Neural crest cell (in vitro differentiated cells): ENCODE data around the gene VEGFB. TPM values are rescaled to one million over a fixed set of nuclear protein-coding genes. Genes with fewer than 3 reads are reported as not detected.

Source experiments
- DNase-seq: peaks from one replicate; pipeline ENCODE4 v3.0.0; 2021; ENCODE audit warnings: low read depth, mixed read lengths, low spot score
- H3K27ac Mint-ChIP-seq: one replicate; pipeline ENCODE4 v1.8.0; 2021; ENCODE audit warnings: mild to moderate bottlenecking, mixed read lengths; ENCODE audit not compliant: unreplicated experiment
- H3K27me3 Mint-ChIP-seq: 2 replicates; pipeline ENCODE4 v1.8.0; 2021; ENCODE audit warnings: low read depth, mild to moderate bottlenecking, mixed read lengths
- H3K36me3 Mint-ChIP-seq: 2 replicates; pipeline ENCODE4 v1.8.0; 2021; ENCODE audit warnings: low read depth, mild to moderate bottlenecking, mixed read lengths
- H3K4me1 Mint-ChIP-seq: 2 replicates; pipeline ENCODE4 v1.8.0; 2021; ENCODE audit warnings: mixed read lengths
- H3K4me3 Mint-ChIP-seq: one replicate; pipeline ENCODE4 v1.8.0; 2021; ENCODE audit warnings: mild to moderate bottlenecking, mixed read lengths
- H3K9me3 Mint-ChIP-seq: 2 replicates; pipeline ENCODE4 v1.8.0; 2021; ENCODE audit warnings: mixed read lengths
- total RNA-seq: library from RNA; stranded (reverse); gene quantifications from 2 replicates; pipeline ENCODE4 v1.2.1, GENCODE V29; 2021
- TF ChIP-seq, protein P1 (sequence below): fragments of 200-600 bp; sonication (generic); conservative IDR thresholded peaks from 2 replicates; pipeline ENCODE4 v1.5.0; 2021; ENCODE audit warnings: antibody characterized with exemption, mild to moderate bottlenecking

VEGFB gene
- total RNA-seq, 1 donor from 2014 or later = 62.7 TPM

DNA sequence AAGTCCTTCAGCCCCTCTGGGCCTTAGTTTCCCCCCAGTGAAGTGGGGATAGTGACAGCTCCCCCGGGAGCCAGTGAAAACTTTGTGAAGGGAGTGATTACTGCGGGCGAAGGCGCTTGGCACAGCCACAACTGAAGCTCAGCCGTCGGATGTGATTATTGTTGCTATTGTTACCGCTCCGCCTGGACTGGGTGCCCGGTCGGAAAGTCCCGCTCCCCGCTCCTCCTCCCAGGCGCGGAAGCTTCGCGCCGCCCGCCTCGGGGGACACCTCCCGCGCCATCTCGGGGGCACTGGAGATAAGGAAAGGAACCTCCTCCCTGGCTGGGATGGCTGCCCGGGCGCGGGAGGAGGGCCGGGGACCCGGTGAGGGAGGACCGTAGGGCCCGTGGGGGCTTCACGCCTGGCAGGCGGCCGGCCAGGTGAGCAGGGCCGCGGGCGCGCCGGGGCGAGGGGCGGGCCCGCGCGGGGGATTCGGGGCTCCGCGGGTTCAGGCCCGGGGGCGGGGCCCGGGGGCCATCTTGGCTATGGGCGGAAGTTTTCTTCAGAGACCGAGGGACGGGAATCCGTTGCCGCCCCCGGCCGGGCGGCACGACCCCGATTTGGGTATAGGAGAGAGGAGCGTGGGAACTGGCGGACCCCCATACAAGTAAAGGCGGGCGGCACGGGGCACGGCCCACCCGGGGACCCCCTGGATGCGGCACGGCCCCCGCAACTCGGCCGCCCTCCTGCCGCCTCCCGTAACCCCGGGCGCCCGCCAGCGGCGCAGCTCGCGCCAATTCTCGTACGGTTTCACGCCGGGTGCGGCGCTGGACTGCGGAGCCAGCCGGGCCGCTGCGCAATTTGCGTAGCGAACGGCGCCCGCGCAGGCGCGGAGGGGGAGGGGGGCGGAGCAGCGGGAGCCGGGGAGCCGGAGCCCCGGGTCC is 50.8 kb downstream of the VEGFB start, which contains the start of gene GPR137:
Gene GPR137, plus strand, starts transcription at position 887 of the 923 bp plus-strand sequence. CDS start 677 bp downstream, outside the sequence.
- peak within 1 kb of the TSS; percentile 27 for H3K27ac Mint-ChIP-seq
- no peaks in the 10 kb centered on the region for H3K36me3 Mint-ChIP-seq
- H3K4me3 Mint-ChIP-seq = peak within 1 kb of the TSS; percentile 92
- H3K27me3 Mint-ChIP-seq = peaks cover 21% of the 10 kb centered on the region
- no peaks in the 10 kb centered on the region for H3K9me3 Mint-ChIP-seq
- peak; percentile 95 for DNase-seq
- TF ChIP-seq, protein P1, sequence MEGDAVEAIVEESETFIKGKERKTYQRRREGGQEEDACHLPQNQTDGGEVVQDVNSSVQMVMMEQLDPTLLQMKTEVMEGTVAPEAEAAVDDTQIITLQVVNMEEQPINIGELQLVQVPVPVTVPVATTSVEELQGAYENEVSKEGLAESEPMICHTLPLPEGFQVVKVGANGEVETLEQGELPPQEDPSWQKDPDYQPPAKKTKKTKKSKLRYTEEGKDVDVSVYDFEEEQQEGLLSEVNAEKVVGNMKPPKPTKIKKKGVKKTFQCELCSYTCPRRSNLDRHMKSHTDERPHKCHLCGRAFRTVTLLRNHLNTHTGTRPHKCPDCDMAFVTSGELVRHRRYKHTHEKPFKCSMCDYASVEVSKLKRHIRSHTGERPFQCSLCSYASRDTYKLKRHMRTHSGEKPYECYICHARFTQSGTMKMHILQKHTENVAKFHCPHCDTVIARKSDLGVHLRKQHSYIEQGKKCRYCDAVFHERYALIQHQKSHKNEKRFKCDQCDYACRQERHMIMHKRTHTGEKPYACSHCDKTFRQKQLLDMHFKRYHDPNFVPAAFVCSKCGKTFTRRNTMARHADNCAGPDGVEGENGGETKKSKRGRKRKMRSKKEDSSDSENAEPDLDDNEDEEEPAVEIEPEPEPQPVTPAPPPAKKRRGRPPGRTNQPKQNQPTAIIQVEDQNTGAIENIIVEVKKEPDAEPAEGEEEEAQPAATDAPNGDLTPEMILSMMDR = no peak
- H3K4me1 Mint-ChIP-seq = peaks cover 15% of the 10 kb centered on the region

DNA sequence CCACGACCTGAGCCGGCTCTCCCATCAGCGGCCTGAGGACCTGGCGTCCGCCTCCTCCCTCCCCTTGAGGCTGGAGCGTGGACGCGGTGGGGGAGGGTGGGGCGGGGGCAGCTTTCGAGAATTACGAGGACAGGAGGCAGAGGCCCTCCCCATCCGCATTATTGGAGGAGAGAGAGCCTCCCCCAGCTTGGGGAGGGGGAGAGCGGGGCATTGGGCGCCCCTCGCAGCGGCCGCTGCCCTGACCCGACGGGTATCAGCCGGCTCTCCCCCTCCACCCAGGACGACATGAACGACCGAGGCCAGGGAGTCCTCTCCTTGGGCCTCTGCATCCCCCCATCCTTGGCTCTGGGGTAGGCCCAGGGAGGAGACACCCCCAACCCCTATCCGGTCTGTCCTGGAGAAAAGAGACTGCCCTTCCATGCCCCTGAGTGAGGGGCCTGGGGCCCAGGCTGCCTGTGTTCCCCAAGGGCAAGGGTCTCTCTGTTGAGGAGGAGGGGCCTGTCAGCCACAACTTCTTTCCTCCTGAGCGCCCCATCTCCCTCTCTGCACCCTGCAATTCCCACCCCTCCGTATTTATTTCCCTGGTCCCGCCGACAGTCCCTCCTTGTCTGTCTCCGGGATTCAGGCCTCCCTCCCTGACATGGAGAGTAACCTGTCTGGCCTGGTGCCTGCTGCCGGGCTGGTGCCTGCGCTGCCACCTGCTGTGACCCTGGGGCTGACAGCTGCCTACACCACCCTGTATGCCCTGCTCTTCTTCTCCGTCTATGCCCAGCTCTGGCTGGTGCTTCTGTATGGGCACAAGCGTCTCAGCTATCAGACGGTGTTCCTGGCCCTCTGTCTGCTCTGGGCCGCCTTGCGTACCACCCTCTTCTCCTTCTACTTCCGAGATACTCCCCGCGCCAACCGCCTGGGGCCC is 51.8 kb downstream of the VEGFB start:
- peaks cover 19% of the 10 kb centered on the region for H3K4me1 Mint-ChIP-seq
- peak overlapping the region; percentile 89 for H3K4me3 Mint-ChIP-seq
- no peak overlapping the region for H3K27ac Mint-ChIP-seq
- TF ChIP-seq, protein P1 = no peak
- H3K36me3 Mint-ChIP-seq = no peaks in the 10 kb centered on the region
- no peak for DNase-seq
- no peaks in the 10 kb centered on the region for H3K9me3 Mint-ChIP-seq
- H3K27me3 Mint-ChIP-seq = peaks cover 30% of the 10 kb centered on the region

DNA sequence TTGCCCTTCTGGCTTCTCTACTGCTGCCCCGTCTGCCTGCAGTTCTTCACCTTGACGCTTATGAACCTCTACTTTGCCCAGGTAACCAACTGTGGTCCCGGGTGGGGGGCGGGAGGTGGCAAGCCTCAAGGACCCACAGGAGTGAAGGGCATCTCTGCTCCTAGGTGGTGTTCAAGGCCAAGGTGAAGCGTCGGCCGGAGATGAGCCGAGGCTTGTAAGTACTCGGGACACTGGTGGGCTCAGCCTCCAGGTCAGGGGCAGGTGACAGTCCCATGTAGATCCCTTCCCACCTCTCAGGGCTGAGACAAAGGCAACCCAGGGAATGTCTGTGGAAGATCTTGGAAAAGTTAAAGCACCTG is 52.4 kb downstream of the VEGFB start:
- TF ChIP-seq, protein P1 = no peak
- H3K4me1 Mint-ChIP-seq = peaks cover 16% of the 10 kb centered on the region
- no peak overlapping the region for H3K27ac Mint-ChIP-seq
- H3K27me3 Mint-ChIP-seq = peaks cover 32% of the 10 kb centered on the region
- H3K36me3 Mint-ChIP-seq = no peaks in the 10 kb centered on the region
- H3K9me3 Mint-ChIP-seq = no peaks in the 10 kb centered on the region
- no peak for DNase-seq
- peak overlapping the region; percentile 89 for H3K4me3 Mint-ChIP-seq

DNA sequence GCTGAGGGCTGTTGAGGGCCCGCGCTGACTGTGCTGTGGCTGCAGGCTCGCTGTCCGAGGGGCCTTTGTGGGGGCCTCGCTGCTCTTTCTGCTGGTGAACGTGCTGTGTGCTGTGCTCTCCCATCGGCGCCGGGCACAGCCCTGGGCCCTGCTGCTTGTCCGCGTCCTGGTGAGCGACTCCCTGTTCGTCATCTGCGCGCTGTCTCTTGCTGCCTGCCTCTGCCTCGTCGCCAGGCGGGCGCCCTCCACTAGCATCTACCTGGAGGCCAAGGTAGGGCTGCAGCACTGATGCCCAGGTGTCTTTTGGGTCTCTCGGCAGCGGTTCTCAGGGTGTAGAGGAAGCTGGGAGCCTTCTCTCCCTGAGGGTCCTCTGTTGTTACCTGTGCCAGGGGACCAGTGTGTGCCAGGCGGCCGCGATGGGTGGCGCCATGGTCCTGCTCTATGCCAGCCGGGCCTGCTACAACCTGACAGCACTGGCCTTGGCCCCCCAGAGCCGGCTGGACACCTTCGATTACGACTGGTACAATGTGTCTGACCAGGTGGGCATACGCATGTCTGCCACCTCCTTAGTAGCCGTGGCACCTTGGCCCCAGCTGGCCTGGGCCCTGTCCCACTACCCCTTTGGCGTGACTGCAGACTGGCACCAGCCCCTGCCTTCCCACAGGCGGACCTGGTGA is 53.4 kb downstream of the VEGFB start:
- Mint-ChIP-seq H3K27me3 (peaks cover 39% of the 10 kb centered on the region), H3K27ac (no peak overlapping the region), H3K4me1 (peaks cover 16% of the 10 kb centered on the region), H3K9me3 (no peaks in the 10 kb centered on the region), H3K4me3 (peak overlapping the region; percentile 89), H3K36me3 (no peaks in the 10 kb centered on the region)
- TF ChIP-seq, protein P1 = no peak
- DNase-seq = no peak

DNA sequence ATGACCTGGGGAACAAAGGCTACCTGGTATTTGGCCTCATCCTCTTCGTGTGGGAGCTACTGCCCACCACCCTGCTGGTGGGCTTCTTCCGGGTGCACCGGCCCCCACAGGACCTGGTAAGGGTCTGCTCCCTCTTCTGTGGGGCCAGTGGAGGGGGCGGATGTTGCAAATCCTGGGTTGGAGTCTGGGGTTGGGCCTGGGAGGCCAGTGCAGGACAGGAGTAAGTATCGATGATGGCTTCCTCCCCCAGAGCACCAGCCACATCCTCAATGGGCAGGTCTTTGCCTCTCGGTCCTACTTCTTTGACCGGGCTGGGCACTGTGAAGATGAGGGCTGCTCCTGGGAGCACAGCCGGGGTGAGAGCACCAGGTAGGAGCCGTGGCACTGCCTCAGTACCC is 54.0 kb downstream of the VEGFB start:
- H3K4me3 Mint-ChIP-seq = peak overlapping the region; percentile 23
- no peaks in the 10 kb centered on the region for H3K36me3 Mint-ChIP-seq
- peaks cover 44% of the 10 kb centered on the region for H3K27me3 Mint-ChIP-seq
- DNase-seq = no peak
- no peaks in the 10 kb centered on the region for H3K9me3 Mint-ChIP-seq
- H3K27ac Mint-ChIP-seq = no peak overlapping the region
- TF ChIP-seq, protein P1 = no peak
- H3K4me1 Mint-ChIP-seq = peaks cover 16% of the 10 kb centered on the region
